ENCODE data around the gene TMEM132D.

Gene TMEM132D

DNA sequence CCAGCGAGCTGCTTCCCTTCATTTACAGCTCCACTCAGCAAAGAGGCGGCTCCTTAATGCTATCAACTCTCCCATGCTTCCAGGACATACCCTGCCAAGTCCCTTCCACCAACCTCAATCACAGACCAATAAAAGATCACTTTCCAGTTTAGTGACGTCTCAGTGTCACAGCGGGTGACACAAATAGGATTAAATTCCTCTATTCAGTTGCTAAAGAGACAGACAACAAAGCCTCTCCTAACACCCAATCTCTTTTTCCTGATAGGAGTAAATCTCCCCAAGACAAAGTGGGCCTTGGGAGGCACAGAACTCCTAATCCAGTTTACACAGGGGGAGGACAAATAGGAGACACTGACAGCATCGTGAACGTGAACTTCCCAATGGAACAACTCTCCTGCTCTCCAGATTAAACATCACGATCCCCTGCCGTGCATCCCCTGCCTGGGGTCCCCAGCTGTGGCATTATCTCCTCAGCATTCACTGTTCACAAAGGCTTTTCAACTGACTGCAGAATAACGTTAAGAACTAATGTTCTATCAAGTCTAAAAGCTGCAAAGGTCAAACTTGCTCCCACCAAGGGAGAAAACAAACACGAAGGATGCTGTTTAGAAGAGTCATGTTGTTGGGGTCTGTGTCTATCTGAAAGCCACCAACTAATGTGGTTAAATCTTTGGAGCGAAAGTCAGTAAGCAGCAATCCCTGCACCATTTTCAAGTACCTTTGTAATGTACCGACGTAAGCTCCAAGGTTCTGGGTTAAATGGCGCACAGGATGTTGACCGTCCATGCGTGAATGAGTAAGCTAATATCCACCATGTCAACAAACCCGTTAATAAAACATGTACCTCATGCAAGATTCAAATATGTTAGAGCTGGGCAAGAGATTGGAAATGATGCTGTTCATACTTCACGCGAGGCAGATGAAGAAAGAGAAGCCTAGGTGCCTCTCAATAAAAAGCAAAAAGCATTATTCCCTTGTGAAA, 31.5 kb downstream of the TMEM132D start:
- no peak for FAIRE-seq

DNA sequence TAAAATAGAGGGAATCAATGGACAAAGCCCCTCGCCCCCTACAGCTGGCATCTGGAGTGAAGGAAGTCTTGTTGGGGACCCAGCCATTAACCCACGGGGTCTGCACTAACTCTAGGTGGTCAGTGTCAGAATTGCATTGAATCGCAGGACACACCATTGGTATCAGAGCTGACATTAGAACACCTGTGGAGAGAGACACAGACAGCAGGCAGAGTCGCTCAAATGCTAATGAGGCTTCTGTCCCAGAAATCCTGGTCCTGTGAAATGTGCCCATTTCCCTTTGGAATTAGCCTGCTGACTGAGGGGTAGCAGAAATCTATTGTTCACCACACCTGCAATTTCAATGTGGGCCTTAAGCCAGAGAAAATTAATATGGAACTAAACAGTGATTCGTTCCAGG, 33.0 kb downstream of the TMEM132D start:
- FAIRE-seq, result no peak

GRCh38 chr12:129870136-129870535, 33.7 kb downstream of the TMEM132D start:
- no peak for FAIRE-seq

- FAIRE-seq, result no peak
These were observed 35.2 kb downstream of the TMEM132D start for GRCh38 chr12:129868575-129868974.

DNA sequence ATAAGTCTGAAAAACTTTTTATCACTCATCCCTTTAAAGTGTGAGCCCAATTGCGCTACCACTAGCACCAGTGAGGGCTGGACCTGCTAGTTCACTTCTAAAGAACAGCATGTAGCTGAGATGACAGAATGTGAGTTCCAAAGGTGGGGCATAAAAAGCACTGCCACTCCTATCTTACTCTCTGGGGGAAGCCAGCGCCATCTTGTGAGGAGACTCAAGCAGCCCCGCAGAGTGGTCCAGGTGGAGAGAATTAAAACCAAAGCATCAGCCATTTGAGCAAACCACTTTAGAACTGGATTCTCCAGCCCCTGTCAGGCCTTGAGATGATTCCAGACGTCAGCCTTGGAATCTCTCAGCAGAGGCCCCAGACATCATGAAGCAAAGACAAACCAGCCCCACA, 39.9 kb downstream of the TMEM132D start:
- no peak for FAIRE-seq

GRCh38 chr12:129862561-129863175, 41.2 kb downstream of the TMEM132D start:
- no peak for FAIRE-seq

DNA sequence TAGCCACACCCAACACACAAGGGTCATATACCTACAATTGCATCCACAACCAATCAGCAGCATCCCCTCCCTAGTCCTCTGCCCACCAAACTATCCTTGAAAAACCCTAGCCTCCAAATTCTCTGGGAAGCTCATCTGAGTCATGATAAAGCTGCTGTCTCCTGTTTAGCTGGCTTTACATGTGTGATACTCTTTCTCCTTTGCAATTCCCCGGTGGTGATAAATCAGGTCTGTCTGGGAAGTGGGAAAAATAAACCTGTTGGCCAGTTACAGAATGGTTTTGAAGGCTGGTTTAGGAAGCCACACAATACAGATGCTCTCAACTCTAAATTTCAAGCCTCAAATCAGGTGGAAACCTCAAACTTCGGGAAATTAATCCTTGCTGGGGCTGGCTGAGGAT, 41.9 kb downstream of the TMEM132D start:
- no peak for FAIRE-seq

DNA sequence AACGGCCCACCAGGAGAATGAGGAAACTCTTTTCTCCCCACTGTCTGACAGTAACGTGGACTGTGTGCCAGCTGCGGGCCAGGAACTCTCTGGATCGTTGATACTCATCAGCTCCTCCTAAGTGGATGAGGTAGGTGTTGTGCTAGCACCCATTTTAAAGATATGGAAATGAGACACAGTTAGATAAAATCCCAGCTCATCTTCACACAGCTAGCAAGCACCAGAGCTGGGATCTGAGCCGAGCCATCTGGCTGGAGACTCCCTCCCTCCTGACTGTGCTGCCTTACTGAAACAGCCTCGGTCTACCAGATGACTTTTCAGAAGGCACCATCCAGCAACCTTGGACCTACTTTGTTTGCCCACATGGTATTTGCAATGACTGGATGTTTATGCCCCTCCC, 49.2 kb downstream of the TMEM132D start:
- FAIRE-seq, result no peak

DNA sequence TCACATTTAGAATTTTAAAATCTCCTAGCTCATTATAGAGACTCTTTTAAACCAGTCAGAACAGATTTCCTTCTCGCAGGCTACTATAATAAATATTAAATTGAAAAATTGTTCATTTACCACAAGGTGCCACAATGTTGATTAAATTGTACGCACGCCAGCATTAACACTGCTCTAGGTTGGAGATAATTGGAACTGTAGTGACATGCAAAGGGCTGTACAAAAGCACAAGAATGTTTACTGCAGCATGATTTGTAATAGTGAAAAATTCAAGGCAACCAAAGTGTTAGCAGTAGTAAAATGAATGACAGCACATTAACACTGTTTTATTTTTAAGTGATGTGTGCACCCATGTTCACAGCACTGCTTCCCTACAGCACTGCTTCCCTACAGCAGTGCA, 52.5 kb downstream of the TMEM132D start:
- no peak for FAIRE-seq

DNA sequence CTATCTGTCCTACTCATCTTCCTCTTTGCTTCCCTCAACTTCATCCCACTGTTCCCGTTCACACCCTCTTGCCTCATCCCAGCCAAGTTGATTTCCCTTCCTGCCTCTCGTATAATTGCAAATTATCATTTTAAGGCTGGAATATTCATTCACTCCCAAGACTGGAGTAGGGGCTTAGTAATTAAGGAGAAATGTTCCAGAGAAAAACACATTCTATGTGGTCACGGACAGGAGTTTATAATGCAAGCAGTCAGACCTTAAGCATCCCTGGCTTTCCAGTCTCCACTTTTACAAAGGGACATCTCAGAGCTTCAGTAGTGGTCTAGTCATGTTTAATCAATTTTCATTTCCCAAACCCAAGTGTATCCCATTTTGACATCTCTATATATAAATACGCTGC, 54.9 kb downstream of the TMEM132D start:
- no peak for FAIRE-seq

- FAIRE-seq, result no peak
These were observed 56.8 kb downstream of the TMEM132D start for GRCh38 chr12:129847063-129847462.

GRCh38 chr12:129844662-129845220, 59.1 kb downstream of the TMEM132D start:
- no peak for FAIRE-seq

- no peak for FAIRE-seq
These were observed 62.6 kb downstream of the TMEM132D start for GRCh38 chr12:129841251-129841650.

DNA sequence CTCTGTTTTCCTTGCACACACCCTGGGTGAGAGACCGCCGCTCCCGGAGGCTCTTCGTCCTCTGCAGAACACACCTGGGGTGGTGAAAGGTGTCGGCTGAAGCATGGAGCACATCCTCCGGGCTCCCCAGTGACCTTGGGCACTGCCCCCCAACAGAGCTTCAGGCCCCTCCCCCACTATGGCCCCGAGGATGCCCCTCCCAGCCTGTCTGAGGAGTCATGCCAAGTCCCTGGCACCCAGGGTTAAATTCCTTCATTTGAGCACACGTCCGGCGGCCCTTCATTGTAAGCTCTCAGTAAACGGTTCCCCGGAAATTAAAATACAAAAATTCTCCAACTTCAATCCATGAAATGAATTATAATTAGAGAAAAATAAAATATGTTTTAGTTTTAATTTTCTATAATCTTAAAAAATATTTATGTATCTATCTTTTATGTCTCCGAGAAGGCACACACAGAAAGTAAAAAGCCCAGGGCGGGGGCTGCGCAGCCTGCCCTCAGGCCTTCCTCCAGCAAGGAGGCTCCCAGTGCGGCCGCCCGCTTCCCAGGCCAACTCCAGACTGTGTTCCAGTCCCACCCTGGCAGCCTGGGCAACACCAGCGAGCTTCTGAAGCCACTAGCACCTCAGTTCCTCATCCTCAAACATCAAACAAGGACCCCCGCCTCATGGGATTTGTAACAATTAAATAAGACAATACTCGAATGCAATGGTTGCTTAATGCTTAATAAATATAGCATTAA, 63.5 kb downstream of the TMEM132D start:
- no peak for FAIRE-seq

DNA sequence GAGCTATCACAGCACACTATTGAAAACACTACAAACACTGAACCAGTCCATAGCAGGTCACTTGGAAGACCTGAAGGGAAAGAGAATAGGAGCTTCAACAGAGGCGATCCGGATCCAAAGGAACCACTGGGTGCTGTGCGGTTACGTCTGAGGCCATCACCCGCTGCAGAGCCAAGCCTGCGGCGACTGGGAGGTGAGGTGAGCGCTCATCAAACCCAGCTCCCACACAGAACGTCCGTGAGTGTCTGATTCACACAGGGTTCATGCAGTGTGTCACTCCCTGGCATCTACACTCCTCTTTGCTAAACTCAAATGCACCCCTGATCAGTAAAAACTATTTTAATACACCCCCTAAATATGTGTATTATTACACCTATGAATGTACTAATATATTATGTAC, 64.1 kb downstream of the TMEM132D start:
- no peak for FAIRE-seq

GRCh38 chr12:129831294-129831693, 72.5 kb downstream of the TMEM132D start:
- FAIRE-seq, result no peak

DNA sequence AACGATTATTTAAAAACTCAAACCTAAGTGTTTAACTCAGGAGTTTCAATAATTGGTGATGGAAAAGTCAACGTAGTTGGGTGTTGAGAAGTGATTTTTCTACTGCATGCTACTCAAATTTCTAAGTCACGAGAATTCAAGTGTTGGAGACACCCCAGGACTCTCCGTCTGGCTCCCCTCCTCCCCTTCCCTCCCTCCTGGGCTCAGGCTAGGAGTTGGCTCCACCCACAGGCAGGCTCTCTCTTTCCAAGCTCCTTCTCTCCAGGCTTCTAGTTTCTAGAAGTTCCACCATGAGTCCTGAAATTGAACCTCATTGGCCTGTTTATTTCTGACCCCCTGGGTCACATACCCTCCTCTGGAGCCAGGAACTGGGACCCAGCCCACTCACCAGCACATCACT, 73.0 kb downstream of the TMEM132D start:
- FAIRE-seq, result no peak

GRCh38 chr12:129827866-129828384, 75.9 kb downstream of the TMEM132D start:
- no peak for FAIRE-seq

- FAIRE-seq, result no peak
These were observed 76.5 kb downstream of the TMEM132D start for GRCh38 chr12:129827102-129827865.

DNA sequence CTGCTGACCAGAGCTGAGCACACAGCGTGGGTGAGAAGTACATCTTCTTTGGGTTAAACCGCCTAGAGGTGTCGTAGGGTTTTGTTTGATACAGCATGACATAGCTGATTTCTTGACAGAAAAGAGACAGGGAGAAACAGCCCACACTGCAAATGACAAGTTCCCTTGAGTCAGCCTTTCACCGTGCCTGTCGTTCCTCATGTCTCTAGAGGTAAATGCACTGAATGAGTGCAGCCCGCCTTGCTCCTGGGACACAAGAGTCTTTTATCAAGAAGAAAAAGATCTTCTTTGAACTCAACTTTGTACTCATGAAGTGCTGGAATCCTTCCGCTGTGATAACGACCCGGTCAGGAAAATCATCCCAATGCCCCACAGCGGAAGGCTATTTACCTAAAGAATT, 77.6 kb downstream of the TMEM132D start:
- FAIRE-seq, result no peak

- FAIRE-seq, result no peak
These were observed 78.5 kb downstream of the TMEM132D start for GRCh38 chr12:129825316-129825715.

GRCh38 chr12:129821964-129822363, 81.9 kb downstream of the TMEM132D start:
- FAIRE-seq, result no peak
